Activated naive CD4-positive, alpha-beta T cell treated with anti-CD3 and anti-CD28 coated beads, Interleukin-2, amount 50 U/mL, for 24 hours (primary cell): ENCODE results near the gene CCDC137.

Experiments used
- H3K27ac Mint-ChIP-seq: one replicate; pipeline ENCODE4 v1.8.0; 2021; ENCODE audit warnings: mild to moderate bottlenecking, mixed read lengths
- H3K27me3 Mint-ChIP-seq: one replicate; pipeline ENCODE4 v1.8.0; 2021; ENCODE audit warnings: mixed read lengths
- H3K36me3 Mint-ChIP-seq: one replicate; pipeline ENCODE4 v1.8.0; 2021; ENCODE audit warnings: mixed read lengths
- H3K4me1 Mint-ChIP-seq: one replicate; pipeline ENCODE4 v1.8.0; 2021; ENCODE audit warnings: mixed read lengths
- H3K4me3 Mint-ChIP-seq: one replicate; pipeline ENCODE4 v1.8.0; 2021; ENCODE audit warnings: mild to moderate bottlenecking, mixed read lengths
- H3K9me3 Mint-ChIP-seq: one replicate; pipeline ENCODE4 v1.8.0; 2021; ENCODE audit warnings: mixed read lengths

The CCDC137 gene

GRCh38 chr17:81646869-81647600, 19.5 kb upstream of the CCDC137 start:
- Mint-ChIP-seq H3K9me3 (no peaks in the 10 kb centered on the region), H3K27me3 (peaks cover 13% of the 10 kb centered on the region)

DNA sequence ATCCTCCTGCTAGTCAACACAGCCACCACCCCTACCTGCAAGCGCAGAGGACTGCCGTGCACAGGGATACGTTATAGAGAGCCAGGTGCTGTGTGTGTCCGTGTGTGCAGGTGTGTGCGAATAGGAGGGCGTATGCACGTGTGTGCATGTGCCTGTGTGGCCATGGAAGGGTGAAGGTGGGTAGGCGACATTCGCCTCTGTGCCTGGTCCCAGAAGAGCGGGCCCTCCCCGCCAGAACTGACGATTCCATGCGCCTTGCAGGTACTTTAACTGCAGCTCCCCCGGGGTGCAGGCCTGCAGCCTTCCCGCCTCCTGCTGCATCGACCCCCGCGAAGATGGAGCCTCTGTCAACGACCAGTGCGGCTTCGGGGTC, 18.9 kb upstream of the CCDC137 start:
- no peak overlapping the region for H3K4me3 Mint-ChIP-seq
- peaks cover 3% of the 10 kb centered on the region for H3K4me1 Mint-ChIP-seq
- peaks cover 13% of the 10 kb centered on the region for H3K27me3 Mint-ChIP-seq
- H3K27ac Mint-ChIP-seq = no peak overlapping the region
- no peaks in the 10 kb centered on the region for H3K36me3 Mint-ChIP-seq
- no peaks in the 10 kb centered on the region for H3K9me3 Mint-ChIP-seq

More at GRCh38 chr17:81646869-81647600, 19.5 kb upstream of the CCDC137 start:
- Mint-ChIP-seq H3K36me3 (no peaks in the 10 kb centered on the region), H3K4me1 (peaks cover 3% of the 10 kb centered on the region), H3K4me3 (no peak overlapping the region), H3K27ac (no peak overlapping the region)

DNA sequence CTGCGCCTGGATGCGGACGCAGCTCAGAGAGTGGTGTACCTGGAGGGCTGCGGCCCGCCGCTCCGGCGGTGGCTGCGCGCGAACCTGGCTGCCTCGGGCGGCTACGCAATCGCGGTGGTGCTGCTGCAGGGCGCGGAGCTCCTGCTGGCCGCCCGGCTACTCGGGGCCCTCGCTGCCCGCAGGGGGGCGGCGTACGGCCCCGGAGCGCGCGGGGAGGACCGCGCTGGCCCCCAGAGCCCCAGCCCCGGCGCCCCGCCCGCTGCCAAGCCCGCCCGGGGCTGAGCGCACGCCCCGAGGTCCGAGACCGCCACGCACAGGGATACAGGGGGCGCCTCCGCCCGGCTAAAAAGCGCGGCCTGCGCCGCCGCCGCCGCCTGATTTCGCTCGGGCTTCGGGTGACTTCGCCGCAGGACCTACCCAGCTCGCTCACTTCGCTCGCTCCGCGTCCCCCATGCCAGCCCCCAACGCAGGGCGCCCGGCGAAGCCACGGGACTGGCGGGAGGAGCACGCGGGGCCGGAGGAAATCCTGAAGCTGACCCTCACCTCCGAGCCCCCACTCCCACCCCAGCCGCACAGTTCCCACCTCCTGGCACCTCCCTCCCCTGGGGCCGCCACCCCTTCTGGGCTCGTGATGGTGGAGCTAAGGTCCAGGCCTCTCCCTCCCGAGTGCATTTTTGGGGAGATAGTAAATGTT, 18.4 kb upstream of the CCDC137 start:
- H3K27ac Mint-ChIP-seq = no peak overlapping the region
- H3K9me3 Mint-ChIP-seq = no peaks in the 10 kb centered on the region
- H3K27me3 Mint-ChIP-seq = peaks cover 13% of the 10 kb centered on the region
- no peaks in the 10 kb centered on the region for H3K36me3 Mint-ChIP-seq
- peaks cover 6% of the 10 kb centered on the region for H3K4me1 Mint-ChIP-seq
- H3K4me3 Mint-ChIP-seq = no peak overlapping the region

DNA sequence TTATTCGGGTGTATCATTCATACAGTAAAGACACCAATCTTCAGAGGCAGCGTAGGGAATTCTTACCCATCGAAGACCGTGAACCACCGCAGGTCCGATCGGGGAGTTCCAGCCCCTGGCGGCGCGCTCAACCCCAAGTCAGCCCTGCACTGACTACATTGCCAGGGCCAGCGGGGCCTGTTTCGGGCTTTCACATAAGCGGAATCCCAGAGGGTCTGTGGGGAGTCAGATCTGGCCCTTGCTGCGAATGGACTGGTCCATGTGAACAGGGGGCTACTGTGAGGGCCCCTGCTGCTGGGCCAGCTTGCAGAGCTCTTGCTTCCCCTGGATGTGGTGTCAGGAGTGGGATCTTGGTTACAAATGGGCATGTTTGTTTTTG, 17.8 kb upstream of the CCDC137 start:
- H3K27me3 Mint-ChIP-seq = peaks cover 13% of the 10 kb centered on the region
- H3K4me1 Mint-ChIP-seq = peaks cover 11% of the 10 kb centered on the region
- H3K4me3 Mint-ChIP-seq = no peak overlapping the region
- H3K9me3 Mint-ChIP-seq = no peaks in the 10 kb centered on the region
- H3K27ac Mint-ChIP-seq = no peak overlapping the region
- no peaks in the 10 kb centered on the region for H3K36me3 Mint-ChIP-seq

DNA sequence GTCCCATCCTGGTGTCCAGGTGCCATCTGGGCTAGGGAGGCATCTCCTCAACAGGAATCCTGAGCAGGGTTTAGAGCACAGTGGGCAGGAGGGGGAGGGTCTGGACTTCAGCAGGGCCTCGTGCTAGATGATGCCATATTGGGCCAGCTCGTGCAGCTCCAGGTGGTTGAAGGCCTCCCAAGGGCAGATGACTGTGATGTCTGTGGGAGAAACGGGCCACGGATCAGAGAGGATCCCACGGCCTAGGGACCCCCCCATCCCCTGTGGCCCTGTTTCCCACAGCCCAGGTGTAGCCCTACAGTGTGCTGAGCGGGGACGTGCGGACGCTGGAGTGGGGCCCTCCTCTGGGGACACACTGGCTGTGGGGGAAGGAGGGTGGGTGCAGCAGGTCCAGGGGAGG, 15.6 kb upstream of the CCDC137 start:
- Mint-ChIP-seq H3K27ac (no peak overlapping the region), H3K36me3 (no peaks in the 10 kb centered on the region), H3K9me3 (no peaks in the 10 kb centered on the region), H3K4me1 (peaks cover 13% of the 10 kb centered on the region), H3K27me3 (peaks cover 13% of the 10 kb centered on the region), H3K4me3 (no peak overlapping the region)

- Mint-ChIP-seq H3K4me3 (peak overlapping the region; percentile 9), H3K27ac (no peak overlapping the region), H3K9me3 (no peaks in the 10 kb centered on the region), H3K36me3 (no peaks in the 10 kb centered on the region), H3K4me1 (peaks cover 13% of the 10 kb centered on the region), H3K27me3 (peaks cover 13% of the 10 kb centered on the region)
These were observed 14.8 kb upstream of the CCDC137 start for GRCh38 chr17:81651692-81652091.

- Mint-ChIP-seq H3K4me3 (peak overlapping the region; percentile 70), H3K36me3 (no peaks in the 10 kb centered on the region), H3K9me3 (no peaks in the 10 kb centered on the region), H3K27ac (no peak overlapping the region), H3K4me1 (peaks cover 13% of the 10 kb centered on the region), H3K27me3 (peaks cover 11% of the 10 kb centered on the region)
These were observed 13.4 kb upstream of the CCDC137 start for GRCh38 chr17:81652906-81653771.

GRCh38 chr17:81655378-81656117, 11.0 kb upstream of the CCDC137 start:
- Mint-ChIP-seq H3K4me3 (no peak overlapping the region), H3K27ac (no peak overlapping the region), H3K36me3 (no peaks in the 10 kb centered on the region), H3K4me1 (peaks cover 13% of the 10 kb centered on the region), H3K27me3 (peaks cover 3% of the 10 kb centered on the region), H3K9me3 (no peaks in the 10 kb centered on the region)

- Mint-ChIP-seq H3K27ac (no peak within 1 kb of the TSS), H3K4me3 (no peak within 1 kb of the TSS), H3K36me3 (no peaks in the 10 kb centered on the region)
These were observed 10.3 kb upstream of the CCDC137 start, which contains the start of gene PDE6G for GRCh38 chr17:81656118-81656743. PDE6G (minus strand) TSS chr17:81656542; CDS start chr17:81653305, 3,237 bp downstream.

GRCh38 chr17:81656835-81657234, 9.7 kb upstream of the CCDC137 start:
- Mint-ChIP-seq H3K36me3 (no peaks in the 10 kb centered on the region), H3K4me1 (peaks cover 11% of the 10 kb centered on the region), H3K4me3 (no peak overlapping the region), H3K9me3 (no peaks in the 10 kb centered on the region), H3K27ac (no peak overlapping the region), H3K27me3 (peaks cover under 1% of the 10 kb centered on the region)

More at GRCh38 chr17:81656118-81656743, 10.3 kb upstream of the CCDC137 start, which contains the start of gene PDE6G:
- Mint-ChIP-seq H3K27me3 (peaks cover 3% of the 10 kb centered on the region), H3K9me3 (no peaks in the 10 kb centered on the region), H3K4me1 (peaks cover 13% of the 10 kb centered on the region)

GRCh38 chr17:81659038-81659437, 7.5 kb upstream of the CCDC137 start:
- Mint-ChIP-seq H3K4me1 (peaks cover 4% of the 10 kb centered on the region), H3K9me3 (no peaks in the 10 kb centered on the region), H3K4me3 (no peak overlapping the region), H3K36me3 (no peaks in the 10 kb centered on the region), H3K27me3 (no peaks in the 10 kb centered on the region), H3K27ac (no peak overlapping the region)

DNA sequence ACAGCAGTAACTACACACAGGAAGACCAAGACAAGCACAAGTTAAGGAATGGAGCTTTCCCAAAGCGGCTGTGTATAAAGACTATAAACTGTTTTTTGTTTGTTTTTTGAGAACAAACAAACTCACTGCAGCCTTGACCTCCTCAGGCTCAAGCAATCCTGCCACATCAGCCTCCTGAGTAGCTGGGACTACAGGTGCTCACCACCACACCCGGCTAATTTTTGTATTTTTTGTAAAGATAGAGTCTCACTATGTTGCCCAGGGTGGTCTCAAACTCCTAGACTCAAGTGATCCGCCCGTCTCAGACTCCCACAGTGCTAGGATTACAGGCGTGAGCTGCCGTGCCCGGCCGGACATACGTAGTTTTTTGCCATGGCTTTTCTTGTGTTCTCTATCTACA, 6.1 kb upstream of the CCDC137 start:
- Mint-ChIP-seq H3K4me3 (no peak overlapping the region), H3K27me3 (no peaks in the 10 kb centered on the region), H3K36me3 (peaks cover 2% of the 10 kb centered on the region), H3K9me3 (no peaks in the 10 kb centered on the region), H3K27ac (no peak overlapping the region), H3K4me1 (peaks cover 13% of the 10 kb centered on the region)

DNA sequence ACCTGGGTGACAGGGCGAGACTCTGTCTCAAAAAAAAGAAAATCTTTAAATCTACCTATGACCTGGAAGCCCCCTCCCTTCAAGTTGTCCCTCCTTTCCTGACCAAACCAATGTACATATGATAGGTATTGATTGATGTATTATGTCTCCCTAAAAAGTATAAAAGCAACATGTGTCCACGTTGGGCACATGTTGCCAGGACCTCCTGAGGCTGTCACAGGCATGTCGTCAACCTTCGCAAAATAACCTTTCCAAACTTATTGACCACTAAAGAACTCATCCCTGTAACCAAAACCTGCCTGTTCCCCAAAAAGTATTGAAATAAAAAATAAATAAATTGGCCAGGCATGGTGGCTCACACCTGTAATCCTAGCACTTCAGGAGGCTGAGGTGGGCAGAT, 4.5 kb upstream of the CCDC137 start:
- no peak overlapping the region for H3K27ac Mint-ChIP-seq
- peaks cover 4% of the 10 kb centered on the region for H3K36me3 Mint-ChIP-seq
- no peak overlapping the region for H3K4me3 Mint-ChIP-seq
- H3K27me3 Mint-ChIP-seq = no peaks in the 10 kb centered on the region
- H3K4me1 Mint-ChIP-seq = peaks cover 27% of the 10 kb centered on the region
- H3K9me3 Mint-ChIP-seq = no peaks in the 10 kb centered on the region

- Mint-ChIP-seq H3K27me3 (no peaks in the 10 kb centered on the region), H3K4me3 (peak overlapping the region; percentile 30), H3K9me3 (no peaks in the 10 kb centered on the region), H3K36me3 (peaks cover 6% of the 10 kb centered on the region), H3K27ac (no peak overlapping the region), H3K4me1 (peaks cover 41% of the 10 kb centered on the region)
These were observed 2.5 kb upstream of the CCDC137 start for GRCh38 chr17:81664051-81664470.
